Measurements from ENCODE around the gene METTL18.
A peak's percentile ranks its signal among the peaks of the same experiment; 100 is the strongest.
"Not testable (repeated sequence)": the region's sequence is repeated elsewhere in the genome, so short reads cannot be mapped to it uniquely, and the experiment has no call there.

METTL18 gene

DNA sequence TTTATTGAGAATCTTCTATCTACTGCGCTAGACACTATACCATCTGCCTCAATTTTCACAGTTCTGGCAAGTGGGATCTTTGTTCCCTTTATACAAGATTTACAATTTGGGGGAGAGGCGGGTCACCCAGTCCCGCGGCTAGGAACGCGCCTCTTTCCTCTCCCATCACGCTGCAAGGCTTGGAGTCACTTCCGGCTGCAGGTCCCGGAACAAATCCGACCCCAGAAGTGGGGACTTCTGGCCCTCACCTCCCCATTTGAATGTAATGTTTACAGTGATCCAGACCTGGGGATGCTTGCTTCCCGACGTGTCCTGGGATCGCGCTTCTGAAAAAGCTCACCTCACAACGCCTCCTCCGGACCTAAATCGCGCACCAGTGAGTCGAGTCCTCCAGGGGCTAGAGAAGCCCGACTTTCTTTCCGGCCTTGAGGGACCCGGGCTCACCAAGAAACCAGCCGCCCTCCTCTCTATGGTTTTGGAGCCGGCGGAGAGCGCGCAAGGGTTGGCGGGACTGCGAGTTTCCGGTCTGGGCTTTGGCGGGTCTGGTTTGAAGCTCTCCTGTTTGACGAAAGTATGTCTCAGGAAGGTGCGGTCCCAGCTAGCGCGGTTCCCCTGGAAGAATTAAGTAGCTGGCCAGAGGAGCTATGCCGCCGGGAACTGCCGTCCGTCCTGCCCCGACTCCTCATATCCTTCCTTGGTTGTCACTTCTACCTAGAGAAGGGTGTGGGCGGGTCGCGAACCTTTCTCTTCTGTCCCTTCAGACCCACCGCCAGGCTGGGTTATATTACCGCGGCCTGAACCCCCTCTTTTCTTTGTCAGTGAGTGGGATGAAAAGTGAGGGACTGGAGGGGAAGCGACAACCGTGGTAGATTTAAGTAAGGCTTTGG is at the start of gene METTL18:
Gene METTL18, minus strand, starts transcription at position 378 of the 887 bp plus-strand sequence. CDS start 1,212 bp downstream, outside the sequence.
- DNase-seq (ENCODE audit: low read depth): peak; percentile 93

DNA sequence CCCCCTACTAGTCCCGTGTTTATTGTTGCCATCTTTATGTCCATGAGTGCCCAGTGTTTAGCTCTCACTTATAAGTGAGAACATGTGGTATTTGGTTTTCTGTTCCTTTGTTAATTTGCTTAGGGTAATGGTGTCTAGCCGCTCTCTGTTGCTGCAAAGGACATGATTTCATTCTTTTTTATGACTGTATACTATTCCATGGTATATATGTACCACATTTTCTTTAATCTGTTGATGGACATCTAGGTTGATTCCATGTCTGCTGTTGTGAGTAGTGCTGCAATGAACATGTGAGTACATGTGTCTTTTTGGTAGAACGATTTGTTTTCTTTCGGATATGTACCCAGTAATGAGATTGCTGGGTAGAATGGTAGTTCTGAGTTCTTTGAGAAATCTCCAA is 44.2 kb upstream of the METTL18 start:
- no peak for DNase-seq (ENCODE audit: low read depth)

DNA sequence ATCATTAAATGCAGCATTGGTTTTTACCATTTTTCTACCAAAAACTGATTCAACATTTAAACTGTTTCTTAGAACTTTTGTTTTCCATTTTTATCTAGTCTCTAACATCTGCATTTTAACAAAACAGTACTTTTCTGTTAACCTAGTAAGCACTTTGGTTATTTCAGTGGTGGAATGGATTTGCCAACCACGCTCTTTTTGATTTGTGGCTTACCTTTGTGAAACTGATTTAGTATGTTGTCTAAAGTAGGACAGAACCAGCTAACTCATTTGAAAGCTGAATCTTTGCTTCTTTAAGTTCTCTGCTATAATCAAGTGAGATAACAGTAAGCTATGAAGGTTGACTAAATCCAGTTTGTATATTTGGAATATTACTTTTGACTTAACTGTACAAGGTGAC is 41.5 kb upstream of the METTL18 start:
- no peak for DNase-seq (ENCODE audit: low read depth)

DNA sequence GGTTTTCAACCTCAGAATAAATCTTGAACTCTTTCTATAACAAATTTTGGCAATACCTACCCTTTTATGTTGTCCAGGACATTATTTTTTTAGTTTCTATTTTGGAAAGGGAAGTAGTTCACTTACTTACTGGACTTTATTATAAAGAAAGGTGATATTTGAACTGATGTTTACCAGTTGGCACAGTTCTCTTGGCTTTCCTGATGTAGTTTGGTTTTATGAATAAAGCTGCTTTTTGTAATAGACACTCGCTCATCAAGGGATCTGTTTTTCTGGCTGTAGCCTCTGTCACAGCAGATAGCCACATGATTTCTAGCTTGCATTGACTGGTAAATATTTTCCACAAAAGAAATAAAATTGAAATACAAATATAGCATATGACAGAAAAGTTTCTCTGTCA is 40.9 kb upstream of the METTL18 start:
- no peak for DNase-seq (ENCODE audit: low read depth)

DNA sequence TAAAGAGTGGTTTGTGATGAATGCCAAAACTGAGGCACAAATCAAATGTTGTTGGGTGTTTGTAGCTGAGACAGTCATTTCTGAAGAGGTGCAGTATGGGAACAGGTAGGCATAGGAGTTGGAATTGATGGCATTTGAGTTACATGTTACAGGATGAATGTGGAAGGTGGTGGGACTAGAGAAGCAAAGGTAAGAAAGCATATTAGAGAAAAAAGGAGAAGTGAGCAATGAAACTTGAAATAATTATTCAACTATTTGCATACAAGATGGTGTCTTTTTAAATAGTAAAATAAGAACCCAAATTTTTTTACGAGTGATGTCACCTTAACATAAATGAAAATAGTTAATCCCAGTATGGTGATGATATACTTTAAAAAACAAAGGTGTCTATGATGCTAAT is 40.2 kb upstream of the METTL18 start:
- no peak for DNase-seq (ENCODE audit: low read depth)

DNA sequence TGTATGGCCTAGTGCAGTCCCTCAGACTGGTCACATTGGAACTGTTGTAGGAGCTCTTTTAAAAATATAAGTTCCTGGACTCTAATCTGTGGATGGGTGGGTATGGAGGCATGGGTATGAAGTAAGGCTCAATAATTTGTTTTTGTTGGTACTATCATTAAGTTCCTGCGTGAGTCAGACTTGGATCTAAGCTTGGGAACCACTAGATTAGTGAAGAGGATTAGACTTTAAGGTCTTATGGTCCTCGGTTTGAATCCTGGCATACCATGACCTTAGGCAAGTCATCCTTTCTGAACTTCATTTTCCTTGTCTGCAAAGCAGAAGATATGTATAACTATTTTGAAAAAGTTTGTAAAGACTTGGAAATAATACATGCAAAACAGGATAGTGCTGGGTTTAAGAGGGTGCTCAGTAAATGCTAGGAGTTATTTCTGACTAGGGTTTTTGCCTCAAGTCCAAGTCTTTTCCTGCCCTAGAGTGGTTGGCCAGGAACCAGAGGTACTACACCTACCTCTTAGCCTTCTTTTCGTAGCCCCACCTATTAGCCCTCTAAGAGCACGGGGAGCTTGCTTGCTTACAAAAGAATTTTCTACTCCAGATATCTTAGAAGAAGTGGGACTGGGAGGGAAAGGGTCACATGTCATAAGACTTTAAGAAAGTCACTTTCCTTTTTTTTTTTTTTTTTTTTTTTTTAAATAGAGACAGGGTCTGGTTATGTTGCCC is 38.6 kb upstream of the METTL18 start:
- no peak for DNase-seq (ENCODE audit: low read depth)

DNA sequence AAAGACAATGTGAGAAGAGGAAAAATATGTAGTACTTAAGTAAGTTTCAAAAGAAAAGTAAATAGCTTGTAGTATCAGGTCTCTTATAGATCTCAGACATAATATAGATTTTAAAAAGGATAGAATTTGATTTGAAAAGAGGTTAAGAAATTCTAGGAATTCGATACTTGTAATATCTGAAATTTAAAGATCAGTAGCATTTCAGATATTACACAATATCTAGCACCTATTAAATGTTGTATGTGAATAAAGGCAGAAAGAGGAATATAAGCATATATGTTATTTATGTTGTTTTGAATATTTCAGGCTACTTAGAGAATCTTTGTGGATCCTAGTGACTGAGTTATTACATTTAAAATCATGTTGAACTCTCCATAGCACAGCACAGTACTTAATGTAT is 35.0 kb upstream of the METTL18 start:
- DNase-seq (ENCODE audit: low read depth): no peak

DNA sequence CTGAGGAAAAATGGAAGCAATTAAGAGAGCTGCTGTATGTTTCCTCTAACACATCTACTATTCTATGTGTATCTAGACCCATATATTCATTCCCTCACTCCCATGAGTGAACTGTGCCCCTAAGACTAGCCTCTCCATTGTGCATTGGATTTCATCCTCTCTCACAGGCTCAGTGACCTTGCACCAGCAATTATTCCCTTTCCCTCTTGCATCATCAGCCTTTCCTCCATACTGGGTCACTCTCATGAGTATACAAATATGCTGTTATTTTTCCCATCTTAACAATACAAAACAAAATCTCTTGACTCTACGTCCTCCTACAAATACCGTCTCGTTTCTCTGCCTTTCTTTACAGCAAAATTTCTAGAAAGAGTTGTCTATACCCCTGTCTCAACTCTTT is 29.4 kb upstream of the METTL18 start:
- DNase-seq (ENCODE audit: low read depth): no peak

DNA sequence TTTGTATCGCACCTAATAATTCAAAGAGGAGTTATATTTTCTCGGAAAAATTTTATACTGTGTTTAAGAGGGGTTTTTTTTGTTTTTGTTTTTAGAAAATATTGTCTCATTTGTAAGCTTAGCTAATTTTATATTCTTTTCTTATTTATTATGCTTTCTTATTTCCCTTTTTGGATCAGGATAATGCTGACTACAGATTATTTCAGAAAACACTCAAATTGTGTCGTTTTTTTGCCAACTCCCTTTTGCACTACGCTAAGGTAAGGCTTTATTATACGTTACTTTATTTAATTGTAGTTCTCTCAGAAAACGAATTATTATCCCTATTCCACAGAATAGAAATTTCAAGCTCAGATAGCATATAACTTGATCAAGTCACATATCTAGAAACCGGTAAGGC is 26.8 kb upstream of the METTL18 start:
- DNase-seq (ENCODE audit: low read depth): no peak

DNA sequence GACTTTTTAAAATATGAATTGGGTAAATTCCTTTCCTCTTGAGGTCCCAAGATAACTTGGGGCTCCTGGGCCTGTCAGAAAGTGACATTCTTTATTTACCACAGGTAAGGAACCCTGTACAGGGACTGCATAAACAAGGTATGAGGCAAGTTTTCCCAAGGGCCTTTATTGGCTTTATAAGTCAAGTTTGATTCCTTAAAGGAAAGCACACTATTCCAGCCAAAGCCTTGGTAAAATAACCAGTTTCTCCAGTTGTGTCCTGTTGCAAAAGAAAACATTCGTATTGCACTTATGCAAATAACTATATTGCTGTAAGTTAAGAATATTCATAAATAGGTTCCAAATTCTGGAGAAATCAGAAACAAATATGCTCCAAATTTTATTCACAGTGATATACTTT is 21.9 kb upstream of the METTL18 start:
- DNase-seq (ENCODE audit: low read depth): no peak

DNA sequence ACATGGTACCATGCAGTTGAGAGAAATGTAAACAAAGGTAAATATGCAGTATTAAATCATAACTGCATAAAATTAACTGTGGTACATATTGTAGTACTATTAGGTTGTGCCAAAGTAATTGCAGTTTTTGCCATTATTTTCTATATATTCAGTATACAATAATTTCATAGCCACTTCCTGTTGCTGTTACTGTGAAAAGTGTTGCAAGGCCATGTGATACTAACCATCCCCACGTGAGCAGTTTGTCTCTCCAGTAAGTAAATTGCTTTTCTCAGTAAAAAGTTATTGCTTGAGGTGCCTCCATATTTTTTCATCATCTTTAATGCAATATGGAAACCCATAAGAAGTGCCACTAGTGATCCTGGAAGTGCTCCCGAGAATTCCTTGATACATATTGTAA is 19.6 kb upstream of the METTL18 start:
- no peak for DNase-seq (ENCODE audit: low read depth)

DNA sequence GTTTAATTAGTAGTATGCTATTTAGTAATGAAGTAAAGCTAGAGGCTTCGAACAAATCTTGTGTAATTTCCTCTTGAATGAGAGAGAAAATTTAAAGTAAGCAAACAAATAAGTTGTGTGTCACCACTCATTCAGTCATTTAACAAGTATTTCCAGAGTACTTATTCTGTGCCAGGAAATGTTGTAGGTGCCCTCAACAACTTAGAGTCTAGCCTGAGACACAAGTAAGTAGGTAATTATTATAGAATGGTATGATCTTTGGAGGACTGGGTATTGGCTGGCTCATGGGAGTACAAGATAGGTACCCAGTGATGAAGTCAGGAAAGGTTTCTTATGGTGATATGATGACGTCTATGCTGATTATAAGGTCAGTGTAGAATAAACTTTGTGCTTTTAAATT is 17.4 kb upstream of the METTL18 start:
- no peak for DNase-seq (ENCODE audit: low read depth)

DNA sequence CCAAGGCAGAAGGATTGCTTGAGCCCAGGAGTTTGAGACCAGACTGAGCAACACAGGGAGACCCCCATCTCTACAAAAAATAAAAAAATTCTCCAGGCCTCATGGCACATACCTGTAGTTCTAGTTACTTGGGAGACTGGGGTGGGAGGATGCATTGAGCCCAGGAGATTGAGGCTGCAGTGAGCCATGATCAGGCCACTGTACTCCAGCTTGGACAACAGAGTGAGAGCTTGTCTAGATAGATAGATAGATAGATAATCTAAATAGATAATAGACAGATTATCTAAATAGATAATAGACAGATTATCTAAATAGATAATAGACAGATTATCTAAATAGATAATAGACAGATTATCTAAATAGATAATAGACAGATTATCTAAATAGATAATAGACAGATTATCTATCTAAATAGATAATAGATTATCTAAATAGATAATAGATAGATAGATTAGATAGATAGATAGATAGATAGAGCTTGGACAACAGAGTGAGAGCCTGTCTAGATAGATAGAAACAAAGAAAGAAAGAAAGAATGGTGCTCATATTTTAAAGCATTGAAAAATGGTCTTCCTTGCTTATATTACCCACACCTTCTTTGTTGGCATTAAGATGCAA is 16.8 kb upstream of the METTL18 start:
- DNase-seq (ENCODE audit: low read depth): not testable (repeated sequence)

DNA sequence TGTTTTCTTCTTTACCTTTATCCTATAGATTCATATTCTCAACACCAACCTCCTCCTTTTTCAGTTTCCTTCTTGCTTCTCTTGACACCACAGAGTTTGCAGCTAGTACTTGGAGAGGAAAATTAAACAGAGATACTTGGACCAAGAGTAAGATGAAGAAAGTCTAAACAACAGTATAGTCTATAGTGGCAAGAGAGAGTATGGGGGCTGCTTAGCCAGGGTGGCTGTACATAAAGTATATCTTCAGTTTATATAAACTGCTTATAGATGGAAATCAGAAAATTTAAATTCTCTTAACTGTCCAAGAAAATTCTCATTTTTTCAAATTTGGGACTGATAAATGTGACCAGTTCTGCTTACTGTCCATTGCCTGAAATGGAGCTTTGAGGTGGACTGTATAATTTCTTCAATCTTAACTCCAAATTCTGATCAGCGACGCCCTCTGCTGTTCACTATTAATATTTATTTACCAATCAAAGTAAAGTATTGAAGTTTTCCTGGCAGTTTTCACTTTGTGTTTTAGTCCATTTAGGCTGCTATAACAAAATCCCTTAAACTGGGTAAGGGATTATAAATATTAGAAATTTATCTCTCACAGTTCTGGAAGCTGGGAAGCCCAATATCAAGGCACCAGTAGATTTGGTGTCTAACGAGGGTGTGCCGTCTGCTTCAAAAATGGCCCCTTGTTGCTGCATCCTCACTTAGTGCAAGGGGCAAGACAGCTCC is 14.8 kb upstream of the METTL18 start:
- peak; percentile 20 for DNase-seq (ENCODE audit: low read depth)

DNA sequence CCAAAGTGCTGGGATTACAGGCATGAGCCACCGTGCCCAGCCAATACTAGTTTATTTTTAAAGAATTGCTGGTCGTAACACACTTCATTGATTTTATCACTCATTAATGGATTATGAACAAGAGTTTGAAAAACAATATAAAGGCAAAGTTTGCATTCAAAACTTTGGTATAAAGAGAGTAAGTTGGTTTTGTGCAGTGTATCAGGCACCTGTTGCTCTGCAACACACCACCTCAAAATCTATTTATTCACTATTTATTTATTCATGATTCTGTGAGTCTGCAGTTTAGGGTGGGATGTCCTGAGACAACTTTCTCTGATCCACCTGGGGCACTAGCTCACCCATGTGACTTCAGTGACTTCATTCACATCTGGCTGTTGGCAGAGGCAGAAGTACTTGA is 10.2 kb upstream of the METTL18 start:
- no peak for DNase-seq (ENCODE audit: low read depth)

DNA sequence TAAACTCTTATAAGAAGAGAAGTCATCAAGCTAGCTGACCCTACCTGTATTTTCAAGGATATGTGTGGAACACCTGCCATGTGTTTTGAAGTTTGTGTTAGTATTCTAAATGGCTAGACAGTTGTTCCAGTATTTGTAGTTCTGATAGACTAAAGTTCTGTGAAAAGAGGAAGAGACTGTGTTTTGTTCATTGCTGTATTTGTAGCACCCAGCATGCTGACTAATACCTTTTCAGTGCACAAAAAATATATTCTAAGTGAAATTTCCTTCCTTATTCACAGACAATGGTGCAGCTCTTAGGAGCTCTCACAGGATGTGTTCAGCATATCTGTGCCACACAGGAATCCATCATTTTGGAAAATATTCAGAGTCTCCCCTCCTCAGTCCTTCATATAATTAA is 8.2 kb upstream of the METTL18 start:
- no peak for DNase-seq (ENCODE audit: low read depth)

DNA sequence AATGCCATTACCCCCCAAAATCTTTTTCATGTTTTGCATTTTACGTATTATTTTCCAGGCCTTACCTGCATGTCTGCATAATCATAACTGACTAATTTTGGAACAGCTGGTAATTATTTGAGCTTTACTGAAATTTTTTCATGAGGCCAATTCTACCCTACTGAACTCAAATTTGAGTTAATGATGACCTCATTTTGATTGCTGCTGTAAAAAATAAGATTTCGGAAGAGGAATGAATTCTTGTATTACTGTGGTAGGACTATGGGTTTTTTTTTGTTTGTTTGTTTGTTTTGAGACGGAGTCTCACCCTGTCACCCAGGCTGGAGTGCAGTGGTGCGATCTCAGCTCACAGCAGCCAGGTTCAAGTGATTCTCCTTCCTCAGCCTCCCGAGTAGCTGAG is 2.6 kb upstream of the METTL18 start:
- no peak for DNase-seq (ENCODE audit: low read depth)

DNA sequence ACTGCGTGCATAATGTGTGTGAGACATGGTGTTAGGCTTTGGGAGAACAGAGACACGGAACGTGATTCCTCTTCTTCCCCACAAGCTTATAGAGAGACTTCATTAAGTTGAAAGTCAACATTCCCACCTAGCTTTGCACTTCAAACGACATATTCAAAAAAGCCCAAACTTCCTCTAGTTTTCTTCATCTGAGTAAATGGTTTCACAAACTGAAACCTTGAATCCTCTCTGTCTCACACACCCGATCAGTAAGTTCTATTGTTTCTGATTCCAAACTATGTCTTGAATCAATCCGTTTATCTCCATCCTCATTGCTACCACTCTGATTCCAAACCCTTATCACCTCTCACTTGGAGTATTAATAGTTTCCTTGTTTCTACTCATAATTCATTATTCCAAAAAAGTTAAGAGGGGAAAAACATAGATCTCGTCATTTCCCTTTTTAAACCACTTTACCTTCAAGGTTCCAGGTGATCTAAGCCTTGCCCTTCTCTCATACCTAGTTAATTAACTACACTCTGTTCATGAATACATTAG is 1.6 kb upstream of the METTL18 start:
- no peak for DNase-seq (ENCODE audit: low read depth)

DNA sequence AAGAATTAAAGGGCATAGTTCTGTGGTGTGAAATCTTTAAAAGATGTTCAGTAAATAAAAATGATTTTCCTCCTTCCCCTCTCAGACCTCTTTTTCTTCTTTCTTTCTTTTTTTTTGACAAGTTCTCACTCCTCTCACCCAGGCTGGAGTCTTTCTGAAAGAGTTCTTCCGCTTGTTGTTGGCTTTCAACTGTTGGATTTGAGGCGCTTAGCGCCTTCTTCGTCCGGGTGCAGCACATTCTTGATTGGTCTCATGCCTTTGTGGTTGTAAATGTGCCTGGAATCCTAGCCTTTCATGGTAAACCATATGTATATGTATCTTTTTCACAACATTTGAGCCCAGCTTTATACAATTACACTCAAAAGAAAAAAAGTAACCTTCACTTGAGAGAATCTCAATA is 980 bp upstream of the METTL18 start:
- DNase-seq (ENCODE audit: low read depth): no peak

DNA sequence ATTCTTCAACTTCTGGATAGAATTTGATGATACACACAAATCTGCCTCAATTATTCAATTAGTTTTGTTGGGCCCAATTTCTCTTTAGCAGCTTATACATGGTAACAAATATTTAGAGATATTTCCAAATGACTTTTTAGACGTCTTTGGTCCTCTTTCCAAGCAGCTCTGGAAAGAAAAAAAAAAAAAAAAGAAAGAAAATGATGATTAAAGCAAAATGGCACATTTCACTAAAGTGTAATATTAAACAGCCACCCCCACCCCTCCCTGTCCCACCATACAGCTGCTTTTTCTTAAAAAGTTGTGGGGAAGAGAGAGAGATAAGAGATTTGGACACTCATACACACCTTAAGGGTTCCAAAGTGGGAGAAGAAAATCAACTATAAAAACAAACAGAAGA is 977 bp downstream of the METTL18 start:
- no peak for DNase-seq (ENCODE audit: low read depth)

DNA sequence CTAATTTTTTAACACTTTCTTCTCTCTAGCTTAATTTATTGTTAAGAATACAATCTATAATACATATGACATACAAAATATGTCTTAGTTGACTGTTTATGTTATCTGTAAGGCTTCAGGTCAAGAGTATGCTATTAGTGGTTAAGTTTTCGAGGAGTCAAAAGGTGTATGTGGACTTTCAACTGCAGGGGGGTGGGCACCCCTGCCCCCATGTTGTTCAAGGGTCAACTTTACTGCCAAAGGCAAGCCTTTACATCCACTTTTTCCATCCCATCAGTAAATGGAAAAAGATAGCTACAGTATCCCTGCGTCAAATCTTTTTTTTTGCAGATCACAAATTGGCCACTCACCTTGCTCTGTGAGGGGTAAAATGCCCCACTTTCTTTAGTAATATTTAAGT is 6.3 kb downstream of the METTL18 start:
- no peak for DNase-seq (ENCODE audit: low read depth)

DNA sequence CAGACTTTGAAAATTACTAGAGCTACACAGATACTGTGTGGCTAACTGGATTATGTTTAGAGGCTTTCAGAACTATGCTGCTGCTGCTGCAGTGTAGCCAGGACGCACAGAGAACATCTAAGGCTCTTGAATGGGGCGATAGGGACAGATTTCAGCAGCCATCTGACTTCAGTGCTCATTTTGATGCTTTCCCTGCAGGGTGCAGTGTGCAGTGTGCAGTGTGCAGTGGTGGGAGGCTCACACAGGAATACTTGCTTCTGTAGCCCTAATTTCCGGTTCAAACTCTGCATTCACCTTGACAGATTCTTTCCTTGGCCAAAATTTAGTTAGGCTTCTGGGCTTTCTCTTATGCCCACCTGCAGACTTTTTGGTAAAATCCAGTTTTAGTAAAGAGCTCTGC is 7.7 kb downstream of the METTL18 start:
- no peak for DNase-seq (ENCODE audit: low read depth)

Measured in stromal cell of bone marrow (primary cell).